Thyroid gland (tissue), 4 donors: Measurements from ENCODE around the gene TYMS. TPM values are rescaled to one million over a fixed set of nuclear protein-coding genes. Genes with fewer than 3 reads are reported as not detected.
A peak's percentile ranks its signal among the peaks of the same experiment; 100 is the strongest.

Experiments
- DNase-seq, 2 donors: peaks; one replicate each; pipeline ENCODE4 v3.0.0-alpha.2; 2019
- H3K27ac ChIP-seq, 3 donors: fragments of 200-600 bp; sonication (generic); 1 replicate in 2 of 3; 2 replicates in 1 of 3; pipeline ENCODE4 v1.5.1; 2016 to 2019; ENCODE audit warnings: mild to moderate bottlenecking in 1 of 3, moderate library complexity in 1 of 3
- H3K27me3 ChIP-seq: fragments of 200-600 bp; sonication (generic); one replicate; pipeline ENCODE4 v1.5.1; 2019
- H3K36me3 ChIP-seq, 2 donors: fragments of 200-600 bp; sonication (generic); one replicate each; pipeline ENCODE4 v1.5.1; 2016 to 2019
- H3K4me1 ChIP-seq, 2 donors: fragments of 200-600 bp; sonication (generic); one replicate each; pipeline ENCODE4 v1.5.1; 2017 to 2019
- H3K4me3 ChIP-seq, 3 donors: fragments of 200-600 bp; sonication (generic); replicated peaks in 1 of 3; 1 replicate in 2 of 3; 2 replicates in 1 of 3; pipeline ENCODE4 v1.5.1; 2016; ENCODE audit warnings: mild to moderate bottlenecking in 1 of 3
- H3K9me3 ChIP-seq: fragments of 200-600 bp; sonication (generic); one replicate; pipeline ENCODE4 v1.5.1; 2017
- CTCF ChIP-seq, 6 experiments: fragments of 200-600 bp in 3 of 6; fragments of 450-650 bp in 3 of 6; sonication (generic) in 3 of 6; IDR thresholded peaks; one replicate each; pipeline ENCODE4 v1.5.1; 2016 to 2019; ENCODE audit warnings: antibody characterized with exemption in 6 of 6, mild to moderate bottlenecking in 2 of 6, inconsistent platforms in 1 of 6, moderate library complexity in 1 of 6
- POLR2A ChIP-seq, 2 donors: fragments of 450-650 bp; IDR thresholded peaks; one replicate each; pipeline ENCODE4 v1.6.1; 2017; ENCODE audit warnings: antibody characterized with exemption in 2 of 2, mild to moderate bottlenecking in 2 of 2, moderate library complexity in 1 of 2
- WGBS, 2 donors: methylation state at CpG; one replicate each; pipeline ENCODE4 v1.1.5; 2017; 5-methylcytosine and 5-hydroxymethylcytosine counted together
- intact Hi-C: fragments of 100-400 bp; cut with DNase I; formaldehyde crosslinking; loops from one replicate; pipeline ENCODE4 v1.15.1; 2023
- total RNA-seq, 4 donors: library from RNA; depleted of rRNA; stranded (reverse); fragments of >200 nt; gene quantifications; one replicate each; pipeline ENCODE4 v1.2.3, GENCODE V29; 2016

The TYMS gene
- total RNA-seq, 4 donors from 2014 or later = 0.67 to 2.1 (median 1.8) TPM; not detected in 1

- H3K9me3 ChIP-seq = no peaks in the 10 kb centered on the region
- 87 to 93% methylated on average over 2 of the region's 2 CpGs for WGBS, 2 donors
Observed at GRCh38 chr18:653512-653911, 3.9 kb upstream of the TYMS start.

GRCh38 chr18:654601-655000 is 2.9 kb upstream of the TYMS start:
- DNase-seq = no peak
- Histone ChIP-seq H3K27ac (no peak overlapping the region), H3K27me3 (no peaks in the 10 kb centered on the region), H3K36me3 (no peaks in the 10 kb centered on the region), H3K4me3 (no peak overlapping the region), H3K4me1 (peaks cover 0 to 5% of the 10 kb centered on the region in 2 donors), H3K9me3 (no peaks in the 10 kb centered on the region)
- no peak for TF ChIP-seq CTCF (IDR thresholded peaks at IDR 0.05)
- no peak for TF ChIP-seq POLR2A (IDR thresholded peaks at IDR 0.05)
- WGBS, 2 donors = 96 to 97% methylated on average over 4 of the region's 4 CpGs
- intact Hi-C loops = no loop called here

More at GRCh38 chr18:653512-653911, 3.9 kb upstream of the TYMS start:
- no peaks in the 10 kb centered on the region for H3K27me3 ChIP-seq
- no peak overlapping the region for H3K27ac ChIP-seq
- TF ChIP-seq POLR2A (IDR thresholded peaks at IDR 0.05) = no peak
- no peak for TF ChIP-seq CTCF (IDR thresholded peaks at IDR 0.05)
- H3K4me3 ChIP-seq = no peak overlapping the region
- intact Hi-C loops = no loop called here
- H3K36me3 ChIP-seq = no peaks in the 10 kb centered on the region
- no peak for DNase-seq
- H3K4me1 ChIP-seq = peaks cover 0 to 2% of the 10 kb centered on the region in 2 donors

- Histone ChIP-seq H3K4me3 (no peak overlapping the region), H3K27ac (no peak overlapping the region), H3K36me3 (no peaks in the 10 kb centered on the region), H3K9me3 (no peaks in the 10 kb centered on the region), H3K4me1 (peaks cover 0 to 5% of the 10 kb centered on the region in 2 donors), H3K27me3 (no peaks in the 10 kb centered on the region)
- WGBS, 2 donors = 69 to 74% methylated on average over 6 of the region's 6 CpGs
- TF ChIP-seq POLR2A (IDR thresholded peaks at IDR 0.05) = no peak
- no peak for TF ChIP-seq CTCF (IDR thresholded peaks at IDR 0.05)
- intact Hi-C loops = no loop called here
- no peak for DNase-seq
Observed at GRCh38 chr18:655445-655844, 2.0 kb upstream of the TYMS start.

GRCh38 chr18:658001-658946 is 821 bp downstream of the TYMS start:
- TF ChIP-seq CTCF (IDR thresholded peaks at IDR 0.05) = no peak
- peak in 1 of 2 donors; percentile 22 for TF ChIP-seq POLR2A (IDR thresholded peaks at IDR 0.05)
- intact Hi-C loops = no loop called here
- H3K9me3 ChIP-seq = no peaks in the 10 kb centered on the region
- peaks cover 0 to 5% of the 10 kb centered on the region in 2 donors for H3K4me1 ChIP-seq
- H3K27me3 ChIP-seq = no peaks in the 10 kb centered on the region
- H3K4me3 ChIP-seq = peak overlapping the region; percentile 7 to 58 (median 8)
- 3 to 7% methylated on average over 29 to 48 of the region's 72 CpGs for WGBS, 2 donors
- H3K36me3 ChIP-seq = no peaks in the 10 kb centered on the region
- peak overlapping the region in 1 of 3 donors; percentile 13 for H3K27ac ChIP-seq
- peak; percentile 83 to 86 for DNase-seq

- DNase-seq = no peak
- Histone ChIP-seq H3K4me1 (peaks cover 0 to 5% of the 10 kb centered on the region in 2 donors), H3K9me3 (no peaks in the 10 kb centered on the region), H3K36me3 (no peaks in the 10 kb centered on the region), H3K27ac (no peak overlapping the region), H3K27me3 (no peaks in the 10 kb centered on the region), H3K4me3 (no peak overlapping the region)
- WGBS, 2 donors = 86 to 88% methylated on average over 10 of the region's 10 CpGs
- intact Hi-C loops = no loop called here
- no peak for TF ChIP-seq CTCF (IDR thresholded peaks at IDR 0.05)
- no peak for TF ChIP-seq POLR2A (IDR thresholded peaks at IDR 0.05)
Observed at GRCh38 chr18:658947-659533, 1.6 kb downstream of the TYMS start.
